Thyroid gland (tissue), 4 donors: ENCODE data around the gene CPT1A.

Experiments
- POLR2A ChIP-seq, 2 donors: fragments of 450-650 bp; IDR thresholded peaks; one replicate each; pipeline ENCODE4 v1.6.1; 2017; ENCODE audit warnings: antibody characterized with exemption in 2 of 2, mild to moderate bottlenecking in 2 of 2, moderate library complexity in 1 of 2
- TF ChIP-seq, protein P1 (sequence below), 6 experiments: fragments of 200-600 bp in 3 of 6; fragments of 450-650 bp in 3 of 6; sonication (generic) in 3 of 6; IDR thresholded peaks; one replicate each; pipeline ENCODE4 v1.5.1; 2016 to 2019; ENCODE audit warnings: antibody characterized with exemption in 6 of 6, mild to moderate bottlenecking in 2 of 6, inconsistent platforms in 1 of 6, moderate library complexity in 1 of 6

DNA sequence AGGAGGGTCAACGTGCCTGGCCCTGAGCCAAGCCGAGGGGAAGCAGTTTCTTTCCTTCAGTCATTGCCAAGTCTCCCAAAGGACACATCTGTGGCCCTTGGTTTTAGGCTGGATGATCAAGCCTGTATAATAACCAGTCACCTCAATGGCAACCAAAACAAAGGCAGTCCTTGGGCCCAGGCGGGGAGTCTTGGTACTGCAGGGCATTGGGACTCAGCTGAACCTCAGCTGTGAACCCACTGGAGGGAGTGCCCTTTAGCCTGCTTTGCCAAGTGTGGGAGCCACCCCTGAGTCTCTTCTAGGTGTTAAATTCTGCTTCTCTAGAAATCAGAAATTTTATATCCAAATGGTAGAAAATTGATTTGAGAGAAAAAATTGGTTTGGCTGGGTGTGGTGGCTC is 36.9 kb downstream of the CPT1A start:
- TF ChIP-seq, protein P1, sequence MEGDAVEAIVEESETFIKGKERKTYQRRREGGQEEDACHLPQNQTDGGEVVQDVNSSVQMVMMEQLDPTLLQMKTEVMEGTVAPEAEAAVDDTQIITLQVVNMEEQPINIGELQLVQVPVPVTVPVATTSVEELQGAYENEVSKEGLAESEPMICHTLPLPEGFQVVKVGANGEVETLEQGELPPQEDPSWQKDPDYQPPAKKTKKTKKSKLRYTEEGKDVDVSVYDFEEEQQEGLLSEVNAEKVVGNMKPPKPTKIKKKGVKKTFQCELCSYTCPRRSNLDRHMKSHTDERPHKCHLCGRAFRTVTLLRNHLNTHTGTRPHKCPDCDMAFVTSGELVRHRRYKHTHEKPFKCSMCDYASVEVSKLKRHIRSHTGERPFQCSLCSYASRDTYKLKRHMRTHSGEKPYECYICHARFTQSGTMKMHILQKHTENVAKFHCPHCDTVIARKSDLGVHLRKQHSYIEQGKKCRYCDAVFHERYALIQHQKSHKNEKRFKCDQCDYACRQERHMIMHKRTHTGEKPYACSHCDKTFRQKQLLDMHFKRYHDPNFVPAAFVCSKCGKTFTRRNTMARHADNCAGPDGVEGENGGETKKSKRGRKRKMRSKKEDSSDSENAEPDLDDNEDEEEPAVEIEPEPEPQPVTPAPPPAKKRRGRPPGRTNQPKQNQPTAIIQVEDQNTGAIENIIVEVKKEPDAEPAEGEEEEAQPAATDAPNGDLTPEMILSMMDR (IDR thresholded peaks at IDR 0.05), result no peak
- no peak for TF ChIP-seq POLR2A (IDR thresholded peaks at IDR 0.05)
